Measurements from ENCODE around the gene PTPN3. TPM values are rescaled to one million over a fixed set of nuclear protein-coding genes. Genes with fewer than 3 reads are reported as not detected.

The PTPN3 gene
- total RNA-seq, 1 experiment from 2014 or later, result 20.2 TPM

GRCh38 chr9:109447329-109448076 lies 50.6 kb downstream of the PTPN3 start:
- BruUV-seq (replicated peaks), result no TSS peak
- Histone ChIP-seq H3K27ac (no peak overlapping the region), H3K4me2 (no peak overlapping the region), H3K9me3 (ENCODE audit: insufficient read depth, low read depth) (no peaks in the 10 kb centered on the region), H3K27me3 (ENCODE audit: insufficient read depth, low read depth) (no peaks in the 10 kb centered on the region), H3K4me1 (replicated peaks; ENCODE audit: insufficient read depth) (peaks cover 33% of the 10 kb centered on the region), H3K9me2 (ENCODE audit: insufficient read depth) (no peaks in the 10 kb centered on the region), H4K20me1 (ENCODE audit: insufficient read depth) (no peaks in the 10 kb centered on the region), H3F3A (ENCODE audit: insufficient read depth, low read depth) (peaks cover 15% of the 10 kb centered on the region), H2AFZ (no peak overlapping the region), H3K79me2 (ENCODE audit: low read depth) (peaks cover 11% of the 10 kb centered on the region), H3K4me3 (no peak overlapping the region), H3K36me3 (ENCODE audit: low read depth) (peaks cover 20% of the 10 kb centered on the region)
- ChIA-PET POLR2A (ENCODE audit: unreplicated experiment) (interaction anchor here (0.7 kb wide), 1 partner anchor 67 kb away, joined by 5 read pairs; no protein-coding TSS in a partner anchor), CTCF (no interaction called here)
- TF ChIP-seq EZH2 (IDR thresholded peaks at IDR 0.05; ENCODE audit: low read depth) (no peak), CTCF (conservative IDR thresholded peaks at IDR 0.05) (no peak)
- intact Hi-C loops (cut with micrococcal nuclease; ENCODE audit: unreplicated experiment), result loop anchor here (10.0 kb wide), 1 partner anchor 437 kb away; no protein-coding TSS in a partner anchor
- no peak for DNase-seq

- H3K36me3 ChIP-seq (ENCODE audit: low read depth), result peaks cover 8% of the 10 kb centered on the region; the same call in 1 of the 2 replicates
- H3K4me3 ChIP-seq, result no peak overlapping the region
- H3K27ac ChIP-seq, result no peak overlapping the region; the same call in 1 of the 2 replicates
- H3K4me2 ChIP-seq, result no peak overlapping the region
- no peaks in the 10 kb centered on the region for H3K79me2 ChIP-seq (ENCODE audit: low read depth)
- no TSS peak for BruUV-seq (replicated peaks)
- H2AFZ ChIP-seq, result no peak overlapping the region
- H4K20me1 ChIP-seq (ENCODE audit: insufficient read depth), result no peaks in the 10 kb centered on the region
- CTCF ChIA-PET, result no interaction called here
- no peak for TF ChIP-seq EZH2 (IDR thresholded peaks at IDR 0.05; ENCODE audit: low read depth)
- no peak for TF ChIP-seq CTCF (conservative IDR thresholded peaks at IDR 0.05)
- POLR2A ChIA-PET (ENCODE audit: unreplicated experiment), result interaction anchor here (0.6 kb wide), 1 partner anchor 25 kb away, joined by 8 read pairs; no protein-coding TSS in a partner anchor
- no peaks in the 10 kb centered on the region for H3K9me2 ChIP-seq (ENCODE audit: insufficient read depth)
- intact Hi-C loops (cut with micrococcal nuclease; ENCODE audit: unreplicated experiment), result loop anchor here (10.0 kb wide), 1 partner anchor 440 kb away; no protein-coding TSS in a partner anchor
- H3K9me3 ChIP-seq (ENCODE audit: insufficient read depth, low read depth), result no peaks in the 10 kb centered on the region
- DNase-seq, result peak; percentile 43 to 67
- peaks cover 20% of the 10 kb centered on the region; the same call in 1 of the 2 replicates for H3F3A ChIP-seq (ENCODE audit: insufficient read depth, low read depth)
- H3K27me3 ChIP-seq (ENCODE audit: insufficient read depth, low read depth), result no peaks in the 10 kb centered on the region
- peaks cover 31% of the 10 kb centered on the region for H3K4me1 ChIP-seq (replicated peaks; ENCODE audit: insufficient read depth)
These were observed 53.3 kb downstream of the PTPN3 start for GRCh38 chr9:109444771-109445320.

GRCh38 chr9:109442716-109443115 lies 55.4 kb downstream of the PTPN3 start:
- Histone ChIP-seq H3K36me3 (ENCODE audit: low read depth) (peaks cover 7% of the 10 kb centered on the region; the same call in 1 of the 2 replicates), H3K27ac (0 out of 2 replicates have a peak overlapping the region, but pooled peaks have one; percentile 18), H3F3A (ENCODE audit: insufficient read depth, low read depth) (peaks cover 20% of the 10 kb centered on the region; the same call in 1 of the 2 replicates), H3K9me3 (ENCODE audit: insufficient read depth, low read depth) (no peaks in the 10 kb centered on the region), H3K4me3 (no peak overlapping the region), H2AFZ (no peak overlapping the region), H3K4me2 (no peak overlapping the region), H4K20me1 (ENCODE audit: insufficient read depth) (no peaks in the 10 kb centered on the region), H3K4me1 (replicated peaks; ENCODE audit: insufficient read depth) (peaks cover 21% of the 10 kb centered on the region), H3K9me2 (ENCODE audit: insufficient read depth) (no peaks in the 10 kb centered on the region), H3K27me3 (ENCODE audit: insufficient read depth, low read depth) (no peaks in the 10 kb centered on the region), H3K79me2 (ENCODE audit: low read depth) (no peaks in the 10 kb centered on the region)
- TF ChIP-seq CTCF (conservative IDR thresholded peaks at IDR 0.05), result no peak
- TF ChIP-seq EZH2 (IDR thresholded peaks at IDR 0.05; ENCODE audit: low read depth), result no peak
- CTCF ChIA-PET, result interaction anchor here (0.6 to 0.8 kb wide), 2 partner anchors 11 to 27 kb away, joined by 7 read pairs; no protein-coding TSS in a partner anchor
- intact Hi-C loops (cut with micrococcal nuclease; ENCODE audit: unreplicated experiment), result loop anchor here (10.0 kb wide), 1 partner anchor 442 kb away; no protein-coding TSS in a partner anchor
- POLR2A ChIA-PET (ENCODE audit: unreplicated experiment), result no interaction called here
- DNase-seq, result peak in 1 of 2 experiments; percentile 55
- BruUV-seq (replicated peaks), result no TSS peak
